ENCODE measurements around the gene MAPRE2.

MAPRE2 gene

DNA sequence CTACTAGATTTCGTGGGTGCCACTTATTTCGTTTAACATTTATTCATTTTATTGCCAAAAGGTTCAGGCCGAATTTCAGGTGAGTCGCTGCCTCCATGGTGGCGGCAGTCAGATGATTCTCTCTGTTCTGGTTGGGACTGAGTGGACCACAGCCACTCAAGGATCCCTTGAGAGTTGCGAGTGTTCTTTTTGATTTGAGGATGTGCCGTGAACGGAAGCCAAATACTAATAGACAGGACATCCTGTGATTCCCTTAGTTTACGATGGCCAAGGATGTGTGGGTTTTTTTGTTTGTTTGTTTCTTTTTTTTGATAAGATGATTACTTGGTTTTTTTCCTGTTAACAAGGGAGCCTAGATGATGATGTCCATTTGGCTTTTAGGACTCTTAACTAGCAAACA, 13.2 kb downstream of the MAPRE2 start:
- no peaks in the 10 kb centered on the region for H3K36me3 ChIP-seq
- H3K9me3 ChIP-seq: no peaks in the 10 kb centered on the region
- no peak for DNase-seq
- peaks cover 6% of the 10 kb centered on the region; the same call in 1 of the 2 replicates for H3K4me1 ChIP-seq
- no peak overlapping the region for H3K4me3 ChIP-seq (ENCODE audit: low read depth, low read length)
- H3K27me3 ChIP-seq: no peaks in the 10 kb centered on the region
- TF ChIP-seq, protein P1, sequence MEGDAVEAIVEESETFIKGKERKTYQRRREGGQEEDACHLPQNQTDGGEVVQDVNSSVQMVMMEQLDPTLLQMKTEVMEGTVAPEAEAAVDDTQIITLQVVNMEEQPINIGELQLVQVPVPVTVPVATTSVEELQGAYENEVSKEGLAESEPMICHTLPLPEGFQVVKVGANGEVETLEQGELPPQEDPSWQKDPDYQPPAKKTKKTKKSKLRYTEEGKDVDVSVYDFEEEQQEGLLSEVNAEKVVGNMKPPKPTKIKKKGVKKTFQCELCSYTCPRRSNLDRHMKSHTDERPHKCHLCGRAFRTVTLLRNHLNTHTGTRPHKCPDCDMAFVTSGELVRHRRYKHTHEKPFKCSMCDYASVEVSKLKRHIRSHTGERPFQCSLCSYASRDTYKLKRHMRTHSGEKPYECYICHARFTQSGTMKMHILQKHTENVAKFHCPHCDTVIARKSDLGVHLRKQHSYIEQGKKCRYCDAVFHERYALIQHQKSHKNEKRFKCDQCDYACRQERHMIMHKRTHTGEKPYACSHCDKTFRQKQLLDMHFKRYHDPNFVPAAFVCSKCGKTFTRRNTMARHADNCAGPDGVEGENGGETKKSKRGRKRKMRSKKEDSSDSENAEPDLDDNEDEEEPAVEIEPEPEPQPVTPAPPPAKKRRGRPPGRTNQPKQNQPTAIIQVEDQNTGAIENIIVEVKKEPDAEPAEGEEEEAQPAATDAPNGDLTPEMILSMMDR (IDR thresholded peaks at IDR 0.05; ENCODE audit: low read depth, low read length): no peak

GRCh38 chr18:35055105-35055504, 13.9 kb downstream of the MAPRE2 start:
- Histone ChIP-seq H3K27me3 (no peaks in the 10 kb centered on the region), H3K4me1 (peaks cover 6% of the 10 kb centered on the region; the same call in 1 of the 2 replicates), H3K4me3 (ENCODE audit: low read depth, low read length) (no peak overlapping the region), H3K9me3 (no peaks in the 10 kb centered on the region), H3K36me3 (no peaks in the 10 kb centered on the region)
- TF ChIP-seq, protein P1 (IDR thresholded peaks at IDR 0.05; ENCODE audit: low read depth, low read length): no peak
- DNase-seq: no peak

DNA sequence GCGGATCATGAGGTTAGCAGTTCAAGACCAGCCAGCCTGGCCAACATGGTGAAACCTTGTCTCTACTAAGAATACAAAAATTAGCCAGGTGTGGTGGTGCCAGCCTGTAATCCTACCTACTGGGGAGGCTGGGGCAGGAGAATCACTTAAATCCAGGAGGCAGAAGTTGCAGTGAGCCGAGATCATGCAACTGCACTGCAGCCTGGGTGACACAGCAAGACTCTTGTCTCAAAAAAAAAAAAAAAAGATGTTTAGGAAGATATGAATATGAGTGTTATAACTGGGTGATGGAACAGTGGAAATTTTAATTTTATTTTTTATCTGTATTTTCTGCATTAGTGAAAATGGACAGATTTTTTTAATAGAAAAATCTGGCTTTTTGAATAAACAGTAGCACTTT, 14.5 kb downstream of the MAPRE2 start:
- H3K9me3 ChIP-seq: no peaks in the 10 kb centered on the region
- no peak overlapping the region for H3K4me3 ChIP-seq (ENCODE audit: low read depth, low read length)
- DNase-seq: no peak
- TF ChIP-seq, protein P1 (IDR thresholded peaks at IDR 0.05; ENCODE audit: low read depth, low read length): no peak
- no peaks in the 10 kb centered on the region for H3K27me3 ChIP-seq
- no peaks in the 10 kb centered on the region for H3K36me3 ChIP-seq
- H3K4me1 ChIP-seq: no peaks in the 10 kb centered on the region

DNA sequence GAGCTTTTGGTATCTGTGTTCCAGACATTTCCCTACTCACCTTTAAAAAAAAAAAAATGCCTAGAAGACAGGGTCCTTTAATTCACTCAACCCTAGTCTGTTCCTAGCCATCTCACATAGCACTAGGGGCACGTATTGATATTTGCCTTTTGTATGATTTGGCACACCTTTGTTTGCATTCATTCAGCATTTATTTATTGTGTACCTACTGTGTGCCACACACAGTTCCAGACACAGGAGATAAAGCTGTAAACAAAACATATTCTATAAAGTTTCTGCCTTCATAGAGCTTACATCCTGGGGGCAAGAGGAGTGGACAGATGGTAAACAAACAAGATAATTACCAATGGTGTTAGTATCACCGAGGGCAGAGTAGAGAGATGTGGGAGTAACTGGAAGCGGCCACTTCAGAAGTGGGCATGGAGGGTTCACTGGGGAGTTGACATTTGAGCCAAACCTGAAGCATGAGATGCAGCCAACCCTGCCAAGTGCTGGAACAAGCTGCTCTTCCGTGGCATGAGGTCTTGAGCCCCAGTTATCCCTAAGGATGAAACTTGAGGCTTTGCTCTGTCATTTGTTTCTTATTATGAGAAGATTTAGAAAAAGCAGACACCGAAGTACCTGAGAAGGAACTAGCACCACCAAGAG, 18.2 kb downstream of the MAPRE2 start:
- no peak for DNase-seq
- no peaks in the 10 kb centered on the region for H3K9me3 ChIP-seq

GRCh38 chr18:35060122-35060815, 19.1 kb downstream of the MAPRE2 start:
- Histone ChIP-seq H3K36me3 (no peaks in the 10 kb centered on the region), H3K9me3 (no peaks in the 10 kb centered on the region), H3K27me3 (no peaks in the 10 kb centered on the region), H3K4me1 (no peaks in the 10 kb centered on the region), H3K4me3 (ENCODE audit: low read depth, low read length) (no peak overlapping the region)
- DNase-seq: no peak
- TF ChIP-seq, protein P1 (IDR thresholded peaks at IDR 0.05; ENCODE audit: low read depth, low read length): no peak

More for the DNA sequence above, 18.2 kb downstream of the MAPRE2 start:
- Histone ChIP-seq H3K36me3 (no peaks in the 10 kb centered on the region), H3K4me3 (ENCODE audit: low read depth, low read length) (no peak overlapping the region), H3K27me3 (no peaks in the 10 kb centered on the region), H3K4me1 (no peaks in the 10 kb centered on the region)
- TF ChIP-seq, protein P1 (IDR thresholded peaks at IDR 0.05; ENCODE audit: low read depth, low read length): no peak

DNA sequence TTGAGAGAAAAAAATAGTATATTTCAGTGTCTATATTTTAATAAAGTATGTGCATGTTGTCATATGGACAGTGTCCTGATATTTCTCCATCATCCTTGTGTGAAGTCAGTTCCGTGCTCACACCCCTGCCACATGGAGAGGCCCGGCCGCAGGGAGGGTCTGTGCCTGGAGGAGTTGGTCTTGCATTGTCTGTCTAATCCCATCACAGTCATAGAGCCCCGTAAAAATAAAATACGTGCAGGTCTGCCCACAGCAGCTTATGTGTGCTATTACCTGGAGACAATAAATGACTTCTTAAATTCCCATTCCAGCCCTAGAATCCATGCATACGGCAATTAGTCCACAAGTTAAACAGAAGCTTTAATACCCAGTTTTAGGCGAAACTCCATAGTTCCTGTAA, 20.1 kb downstream of the MAPRE2 start:
- no peak overlapping the region for H3K4me3 ChIP-seq (ENCODE audit: low read depth, low read length)
- no peaks in the 10 kb centered on the region for H3K27me3 ChIP-seq
- H3K36me3 ChIP-seq: no peaks in the 10 kb centered on the region
- H3K4me1 ChIP-seq: no peaks in the 10 kb centered on the region
- H3K9me3 ChIP-seq: no peaks in the 10 kb centered on the region
- TF ChIP-seq, protein P1 (IDR thresholded peaks at IDR 0.05; ENCODE audit: low read depth, low read length): no peak
- DNase-seq: no peak

All from BE2C (cell line).